Suprapubic skin (tissue), 4 donors: ENCODE measurements around the gene IL36RN. TPM values are rescaled to one million over a fixed set of nuclear protein-coding genes. Genes with fewer than 3 reads are reported as not detected.
A peak's percentile ranks its signal among the peaks of the same experiment; 100 is the strongest.

Experiments
- DNase-seq, 2 donors: peaks; one replicate each; pipeline ENCODE4 v3.0.0-alpha.2; 2019; ENCODE audit warnings: low spot score in 2 of 2
- H3K27ac ChIP-seq: fragments of 200-600 bp; sonication (generic); one replicate; pipeline ENCODE4 v1.5.1; 2019
- H3K27me3 ChIP-seq: fragments of 200-600 bp; sonication (generic); one replicate; pipeline ENCODE4 v1.5.1; 2019
- H3K36me3 ChIP-seq: fragments of 200-600 bp; sonication (generic); one replicate; pipeline ENCODE4 v1.5.1; 2019
- H3K4me1 ChIP-seq: fragments of 200-600 bp; sonication (generic); one replicate; pipeline ENCODE4 v1.5.1; 2019
- H3K4me3 ChIP-seq: fragments of 200-600 bp; sonication (generic); one replicate; pipeline ENCODE4 v1.5.1; 2019; ENCODE audit warnings: mild to moderate bottlenecking
- H3K9me3 ChIP-seq: fragments of 200-600 bp; sonication (generic); one replicate; pipeline ENCODE4 v1.5.1; 2019
- EP300 ChIP-seq: sonication (generic); formaldehyde crosslinking; IDR thresholded peaks from one replicate; pipeline ENCODE4 v1.6.1; 2017; ENCODE audit warnings: antibody characterized with exemption
- POLR2A ChIP-seq, 2 donors: fragments of 450-650 bp; IDR thresholded peaks; one replicate each; pipeline ENCODE4 v1.6.1; 2017; ENCODE audit warnings: antibody characterized with exemption in 2 of 2, mild to moderate bottlenecking in 2 of 2, moderate library complexity in 2 of 2
- POLR2AphosphoS5 ChIP-seq, 3 donors: sonication (generic); formaldehyde crosslinking; IDR thresholded peaks; one replicate each; pipeline ENCODE4 v1.6.1; 2017; ENCODE audit warnings: antibody characterized with exemption in 3 of 3
- WGBS: methylation state at CpG from one replicate; pipeline ENCODE4 v1.1.5; 2018; 5-methylcytosine and 5-hydroxymethylcytosine counted together
- total RNA-seq, 4 donors: library from RNA; depleted of rRNA; stranded (reverse); fragments of >200 nt; gene quantifications; one replicate each; pipeline ENCODE4 v1.1.0, GENCODE V29; 2016
- TF ChIP-seq, protein P1 (sequence below), 2 donors: fragments of 200-600 bp in 1 of 2; fragments of 450-650 bp in 1 of 2; sonication (generic) in 1 of 2; IDR thresholded peaks; one replicate each; pipeline ENCODE4 v1.5.1; 2016 to 2019; ENCODE audit warnings: antibody characterized with exemption in 2 of 2, mild to moderate bottlenecking in 1 of 2, moderate library complexity in 1 of 2

Gene IL36RN
- total RNA-seq, 4 donors from 2014 or later, result 7.7 to 73.9 (median 37.1) TPM

DNA sequence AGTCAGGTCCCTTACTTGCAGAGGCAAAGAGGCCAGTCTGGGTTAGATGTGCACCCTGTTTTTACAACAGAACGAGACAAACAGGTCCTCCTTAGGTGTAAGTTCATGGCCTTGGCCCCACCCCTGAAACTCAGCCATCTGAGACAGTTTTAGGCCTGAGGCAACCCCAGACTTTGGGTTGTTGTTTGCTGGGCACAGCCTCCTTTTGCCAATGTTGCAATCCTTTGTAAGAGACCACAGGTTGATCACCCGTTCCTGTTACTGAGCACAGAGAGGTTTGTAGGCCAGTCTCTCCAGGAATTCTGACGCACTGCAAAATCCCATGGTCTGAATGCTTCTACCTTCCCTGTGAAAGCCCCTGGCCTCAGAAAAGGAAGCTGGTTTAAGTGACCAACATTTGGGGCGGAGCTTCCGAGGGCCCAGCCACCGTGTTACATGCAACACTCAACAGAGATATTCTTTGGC is 52.9 kb downstream of the IL36RN start:
- WGBS, result 58% methylated on average over 5 of the region's 6 CpGs
- no peak overlapping the region for H3K4me3 ChIP-seq
- H3K27ac ChIP-seq, result no peak overlapping the region
- no peak for DNase-seq
- H3K4me1 ChIP-seq, result peaks cover 45% of the 10 kb centered on the region
- H3K9me3 ChIP-seq, result no peaks in the 10 kb centered on the region
- TF ChIP-seq, protein P1, sequence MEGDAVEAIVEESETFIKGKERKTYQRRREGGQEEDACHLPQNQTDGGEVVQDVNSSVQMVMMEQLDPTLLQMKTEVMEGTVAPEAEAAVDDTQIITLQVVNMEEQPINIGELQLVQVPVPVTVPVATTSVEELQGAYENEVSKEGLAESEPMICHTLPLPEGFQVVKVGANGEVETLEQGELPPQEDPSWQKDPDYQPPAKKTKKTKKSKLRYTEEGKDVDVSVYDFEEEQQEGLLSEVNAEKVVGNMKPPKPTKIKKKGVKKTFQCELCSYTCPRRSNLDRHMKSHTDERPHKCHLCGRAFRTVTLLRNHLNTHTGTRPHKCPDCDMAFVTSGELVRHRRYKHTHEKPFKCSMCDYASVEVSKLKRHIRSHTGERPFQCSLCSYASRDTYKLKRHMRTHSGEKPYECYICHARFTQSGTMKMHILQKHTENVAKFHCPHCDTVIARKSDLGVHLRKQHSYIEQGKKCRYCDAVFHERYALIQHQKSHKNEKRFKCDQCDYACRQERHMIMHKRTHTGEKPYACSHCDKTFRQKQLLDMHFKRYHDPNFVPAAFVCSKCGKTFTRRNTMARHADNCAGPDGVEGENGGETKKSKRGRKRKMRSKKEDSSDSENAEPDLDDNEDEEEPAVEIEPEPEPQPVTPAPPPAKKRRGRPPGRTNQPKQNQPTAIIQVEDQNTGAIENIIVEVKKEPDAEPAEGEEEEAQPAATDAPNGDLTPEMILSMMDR (IDR thresholded peaks at IDR 0.05), result no peak
- no peak for TF ChIP-seq EP300
- no peak for TF ChIP-seq POLR2A (IDR thresholded peaks at IDR 0.05)
- no peak for TF ChIP-seq POLR2AphosphoS5 (IDR thresholded peaks at IDR 0.05)
- no peaks in the 10 kb centered on the region for H3K27me3 ChIP-seq
- H3K36me3 ChIP-seq, result no peaks in the 10 kb centered on the region

DNA sequence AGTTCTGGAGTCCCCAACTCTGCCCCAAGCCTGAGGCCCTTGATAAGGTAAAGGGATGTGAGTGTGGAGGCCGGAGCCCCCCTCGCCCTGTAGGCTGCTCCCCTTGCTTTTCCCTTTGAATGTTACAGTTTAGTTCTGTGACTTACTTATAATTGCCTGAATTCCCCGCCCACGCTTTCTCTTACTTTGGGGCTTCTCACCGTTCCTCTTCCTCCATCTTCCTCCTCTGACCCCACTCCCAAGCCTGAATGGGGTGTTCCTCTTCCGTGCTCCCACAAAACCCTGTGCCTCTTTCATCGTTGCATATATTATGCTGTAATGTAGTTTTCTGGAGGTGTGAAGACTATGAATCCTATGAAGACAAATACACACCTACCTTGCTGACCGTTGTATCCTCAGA is 53.4 kb downstream of the IL36RN start:
- Histone ChIP-seq H3K36me3 (no peaks in the 10 kb centered on the region), H3K27me3 (no peaks in the 10 kb centered on the region), H3K4me1 (peaks cover 50% of the 10 kb centered on the region), H3K27ac (no peak overlapping the region), H3K9me3 (no peaks in the 10 kb centered on the region), H3K4me3 (no peak overlapping the region)
- WGBS, result 87% methylated on average over 8 of the region's 8 CpGs
- TF ChIP-seq EP300, result no peak
- TF ChIP-seq, protein P1 (IDR thresholded peaks at IDR 0.05), result no peak
- no peak for TF ChIP-seq POLR2A (IDR thresholded peaks at IDR 0.05)
- TF ChIP-seq POLR2AphosphoS5 (IDR thresholded peaks at IDR 0.05), result no peak
- no peak for DNase-seq

DNA sequence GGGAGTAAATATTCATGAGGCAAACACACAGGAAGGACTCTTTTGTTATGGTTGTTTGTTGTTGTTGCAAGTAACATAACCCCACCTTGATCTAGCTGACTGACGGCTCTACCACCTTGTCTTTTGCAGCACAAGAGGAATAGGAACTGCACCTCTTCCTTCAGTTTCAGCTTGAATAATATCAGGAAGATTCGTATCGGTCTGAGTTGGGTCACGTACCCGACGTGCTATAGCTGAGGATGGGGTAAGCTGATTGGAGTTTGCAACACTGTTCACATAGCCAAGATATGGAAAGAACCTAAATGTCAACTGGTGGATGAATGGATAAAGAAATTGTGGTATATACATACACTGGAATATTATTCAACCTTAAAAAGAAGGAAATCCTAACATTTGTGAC is 53.9 kb downstream of the IL36RN start:
- no peak for TF ChIP-seq POLR2AphosphoS5 (IDR thresholded peaks at IDR 0.05)
- TF ChIP-seq, protein P1 (IDR thresholded peaks at IDR 0.05), result no peak
- no peak for TF ChIP-seq EP300
- TF ChIP-seq POLR2A (IDR thresholded peaks at IDR 0.05), result no peak
- DNase-seq, result no peak
- Histone ChIP-seq H3K27ac (no peak overlapping the region), H3K4me3 (no peak overlapping the region), H3K4me1 (peaks cover 50% of the 10 kb centered on the region), H3K27me3 (no peaks in the 10 kb centered on the region), H3K36me3 (no peaks in the 10 kb centered on the region), H3K9me3 (no peaks in the 10 kb centered on the region)
- WGBS, result 91% methylated on average over 6 of the region's 6 CpGs

DNA sequence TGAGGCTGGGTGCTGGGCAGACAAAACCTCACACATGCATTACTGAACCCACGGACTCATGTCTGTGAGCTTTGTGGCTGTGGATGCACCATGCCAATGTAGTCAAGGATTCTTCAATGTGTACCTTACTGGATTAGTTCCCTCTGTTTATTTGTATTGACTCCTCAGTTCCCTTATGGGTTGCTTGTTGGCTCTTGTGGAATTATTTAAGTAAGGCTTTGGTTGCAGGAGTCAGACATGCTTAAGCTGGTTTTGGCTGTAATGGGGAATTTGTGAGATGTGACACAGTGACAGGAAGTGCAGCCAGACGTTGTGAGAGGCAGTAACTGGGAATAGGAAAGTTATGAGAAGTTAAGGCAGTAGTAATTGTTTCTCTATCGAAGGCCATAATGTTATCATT is 54.8 kb downstream of the IL36RN start:
- TF ChIP-seq POLR2A (IDR thresholded peaks at IDR 0.05) (no peak), EP300 (no peak), POLR2AphosphoS5 (IDR thresholded peaks at IDR 0.05) (no peak)
- TF ChIP-seq, protein P1 (IDR thresholded peaks at IDR 0.05), result no peak
- WGBS, result 48% methylated on average over 3 of the region's 3 CpGs
- Histone ChIP-seq H3K36me3 (no peaks in the 10 kb centered on the region), H3K9me3 (no peaks in the 10 kb centered on the region), H3K4me1 (peaks cover 53% of the 10 kb centered on the region), H3K27ac (peak overlapping the region; percentile 30), H3K27me3 (no peaks in the 10 kb centered on the region), H3K4me3 (no peak overlapping the region)
- DNase-seq, result no peak

Other genes with a start within 250 kb of the IL36RN start
- 1 to 10 TPM in 1 of 4 donors, not detected in 3; 1.2 TPM for gene IL1B, start 222.4 kb upstream of the IL36RN start, total RNA-seq
- gene IL37, start 148.0 kb upstream of the IL36RN start, total RNA-seq, result 100 to 1,000 TPM in 3 of 4 donors, 1 to 10 TPM in 1; 7.2 to 133 (median 124) TPM
- 10 to 100 TPM; 13.4 to 28.8 (median 17.1) TPM for gene IL36G, start 81.2 kb upstream of the IL36RN start, total RNA-seq
- not detected for gene IL36A, start 53.7 kb upstream of the IL36RN start, total RNA-seq
- gene IL36B, start 6.3 kb upstream of the IL36RN start, total RNA-seq, result 1 to 10 TPM; 1.5 to 7.9 (median 4.0) TPM
- 10 to 100 TPM in 3 of 4 donors, under 1 TPM in 1; 0.80 to 23.2 (median 18.3) TPM for gene IL1F10, start 8.8 kb downstream of the IL36RN start, total RNA-seq
- 100 to 1,000 TPM; 129 to 147 (median 135) TPM for gene IL1RN, start 68.4 kb downstream of the IL36RN start, total RNA-seq
- gene PSD4, start 114.8 kb downstream of the IL36RN start, total RNA-seq, result 100 to 1,000 TPM in 1 of 4 donors, 10 to 100 TPM in 3; 53.8 to 102 (median 88.0) TPM
- 1 to 10 TPM; 2.3 to 7.7 (median 5.6) TPM for gene PAX8, start 219.7 kb downstream of the IL36RN start, total RNA-seq